T-helper 1 cell (primary cell): ENCODE data around the gene PI4KA.
"Not testable (repeated sequence)": the region's sequence is repeated elsewhere in the genome, so short reads cannot be mapped to it uniquely, and the experiment has no call there.

Source experiments
- DNase-seq, 5 donors: peaks; one replicate each; pipeline ENCODE4 v3.0.0-alpha.2; 2012 to 2020

PI4KA gene

DNA sequence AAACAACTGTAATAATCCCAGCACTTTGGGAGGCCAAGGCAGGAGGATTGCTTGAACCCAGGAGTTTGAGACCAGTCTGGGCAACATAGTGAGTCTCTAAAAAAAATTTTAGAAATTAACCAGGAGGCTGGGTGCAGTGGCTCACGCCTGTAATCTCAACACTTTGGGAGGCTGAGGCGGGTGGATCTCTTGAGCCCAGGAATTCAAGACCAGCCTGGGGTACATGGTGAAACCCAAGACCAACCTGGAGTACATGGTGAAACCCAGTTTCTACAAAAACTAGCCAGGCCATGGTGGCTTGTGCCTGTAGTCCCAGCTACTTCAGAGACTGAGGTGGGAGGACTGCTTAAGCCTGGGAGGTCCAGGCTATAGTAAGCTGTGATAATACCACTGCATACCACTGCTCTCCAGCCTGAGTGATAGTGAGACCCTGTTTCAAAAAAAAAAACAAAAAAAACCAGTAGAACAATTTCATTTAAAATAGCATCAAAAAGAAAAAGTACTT is 11.2 kb downstream of the PI4KA start:
- no peak for DNase-seq

GRCh38 chr22:20844055-20845037 is 14.3 kb downstream of the PI4KA start:
- DNase-seq: no peak

DNA sequence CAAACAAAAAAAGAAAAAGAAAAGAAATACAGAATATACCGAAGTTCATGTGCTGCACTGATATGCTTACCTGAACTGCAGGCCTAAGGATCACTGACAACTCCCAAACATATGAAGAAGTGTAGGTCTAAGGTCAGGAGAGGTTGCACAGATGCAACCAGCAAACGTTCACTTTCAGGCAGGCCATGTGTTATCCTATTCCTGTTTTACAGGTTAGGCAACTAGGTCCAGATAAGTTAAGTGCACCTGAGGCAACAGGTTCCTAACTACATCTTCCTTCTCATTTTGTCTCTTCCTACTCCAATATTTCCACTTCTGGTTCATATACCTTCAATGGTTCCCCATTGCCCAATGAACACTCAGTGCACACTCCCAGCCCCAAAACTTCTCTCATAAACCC is 15.1 kb downstream of the PI4KA start:
- DNase-seq: no peak

DNA sequence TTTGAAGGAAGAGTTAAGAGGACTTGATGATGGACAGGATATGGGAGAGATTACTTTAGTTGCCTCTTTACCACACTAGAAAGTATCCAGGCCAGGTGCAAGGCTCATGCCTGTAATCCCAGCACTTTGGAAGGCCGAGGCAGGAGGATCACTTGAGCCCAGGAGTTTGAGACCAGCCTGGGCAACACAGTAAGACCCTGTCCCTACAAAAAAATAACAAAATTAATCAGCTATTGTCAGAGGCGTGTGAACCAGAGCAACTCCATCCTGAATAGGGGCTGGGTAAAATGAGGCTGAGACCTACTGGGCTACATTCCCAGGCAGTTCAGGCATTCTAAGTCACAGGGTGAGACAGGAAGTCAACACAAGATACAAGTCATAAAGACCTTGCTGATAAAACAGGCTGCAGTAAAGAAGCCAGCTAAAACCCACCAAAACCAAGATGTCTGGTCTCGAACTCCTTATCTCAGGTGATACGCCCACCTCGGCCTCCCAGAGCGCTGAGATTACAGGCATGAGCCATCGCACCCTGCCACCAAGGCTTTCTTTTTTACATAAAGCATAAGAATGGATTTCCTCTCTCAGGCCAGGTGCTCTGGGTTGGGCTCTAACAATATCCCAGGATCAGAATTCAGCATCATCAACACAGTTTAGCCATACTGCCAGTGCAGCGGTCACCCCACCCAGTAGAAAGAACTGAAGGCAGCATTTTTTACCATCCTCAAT is 17.8 kb downstream of the PI4KA start:
- no peak for DNase-seq

- DNase-seq: no peak
Observed at GRCh38 chr22:20839837-20840645, 18.6 kb downstream of the PI4KA start.

GRCh38 chr22:20839354-20839753 is 19.3 kb downstream of the PI4KA start:
- not testable (repeated sequence) for DNase-seq

GRCh38 chr22:20836987-20837823 is 21.4 kb downstream of the PI4KA start:
- no peak for DNase-seq

DNA sequence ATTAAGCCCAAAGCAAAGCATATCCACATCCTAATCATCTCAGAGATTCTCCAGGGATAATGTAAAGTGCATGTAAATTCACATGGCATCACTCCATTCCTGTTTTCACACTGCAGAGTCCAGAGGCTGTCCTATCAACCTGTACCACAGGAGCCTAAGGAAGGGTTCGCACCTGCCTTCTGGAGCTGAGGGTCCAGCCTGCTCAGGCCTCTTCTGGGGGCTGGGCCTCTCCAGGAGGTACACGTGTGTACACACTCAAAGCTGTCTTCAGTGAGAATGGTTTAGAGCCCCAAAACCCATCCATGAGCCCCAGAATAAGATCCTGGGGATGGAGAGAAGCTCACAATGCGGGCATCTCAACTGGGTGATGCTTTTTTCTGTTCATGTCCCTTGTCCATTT is 23.9 kb downstream of the PI4KA start:
- no peak for DNase-seq

DNA sequence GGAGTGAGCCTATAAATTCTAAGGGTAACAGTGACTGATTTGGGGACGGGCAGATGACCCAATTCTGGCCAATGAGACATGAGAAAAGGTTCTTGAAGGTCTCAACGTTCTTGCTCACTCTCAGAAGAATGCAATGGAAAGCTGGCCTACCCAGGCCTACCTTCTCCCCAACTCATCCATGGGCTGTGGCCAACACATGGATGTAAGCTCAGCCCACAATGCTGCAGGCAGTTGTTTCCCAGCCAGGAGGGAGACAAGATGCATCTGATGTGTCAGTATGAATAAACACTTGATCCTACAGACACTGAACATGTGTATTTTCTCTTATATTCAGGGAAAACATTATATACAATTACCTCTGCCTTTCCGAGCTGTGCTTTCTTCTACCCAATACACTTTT is 24.4 kb downstream of the PI4KA start:
- DNase-seq: no peak

DNA sequence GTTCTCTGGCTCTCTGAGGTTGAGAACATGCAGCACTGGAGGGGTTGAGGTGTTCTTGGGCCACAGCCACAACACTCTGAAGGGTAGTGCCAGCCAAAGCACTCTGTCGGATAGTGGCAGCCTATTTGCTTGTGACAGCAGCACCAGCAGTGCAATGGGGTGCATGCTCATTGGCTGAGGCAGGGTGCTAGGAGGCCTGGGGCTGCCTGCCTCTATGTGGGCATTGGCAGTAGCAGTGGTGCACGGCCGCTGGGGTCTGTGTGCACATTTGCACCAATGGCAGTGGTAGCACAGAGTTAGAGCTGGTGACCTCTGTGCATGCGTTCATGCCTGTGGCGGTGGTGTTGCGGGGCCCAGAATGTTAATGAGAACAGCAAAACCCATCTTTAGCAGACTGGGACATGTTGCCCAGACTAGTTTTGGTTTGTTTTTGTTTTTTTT is 25.4 kb downstream of the PI4KA start:
- no peak for DNase-seq

GRCh38 chr22:20829491-20830134 is 29.0 kb downstream of the PI4KA start:
- no peak for DNase-seq

DNA sequence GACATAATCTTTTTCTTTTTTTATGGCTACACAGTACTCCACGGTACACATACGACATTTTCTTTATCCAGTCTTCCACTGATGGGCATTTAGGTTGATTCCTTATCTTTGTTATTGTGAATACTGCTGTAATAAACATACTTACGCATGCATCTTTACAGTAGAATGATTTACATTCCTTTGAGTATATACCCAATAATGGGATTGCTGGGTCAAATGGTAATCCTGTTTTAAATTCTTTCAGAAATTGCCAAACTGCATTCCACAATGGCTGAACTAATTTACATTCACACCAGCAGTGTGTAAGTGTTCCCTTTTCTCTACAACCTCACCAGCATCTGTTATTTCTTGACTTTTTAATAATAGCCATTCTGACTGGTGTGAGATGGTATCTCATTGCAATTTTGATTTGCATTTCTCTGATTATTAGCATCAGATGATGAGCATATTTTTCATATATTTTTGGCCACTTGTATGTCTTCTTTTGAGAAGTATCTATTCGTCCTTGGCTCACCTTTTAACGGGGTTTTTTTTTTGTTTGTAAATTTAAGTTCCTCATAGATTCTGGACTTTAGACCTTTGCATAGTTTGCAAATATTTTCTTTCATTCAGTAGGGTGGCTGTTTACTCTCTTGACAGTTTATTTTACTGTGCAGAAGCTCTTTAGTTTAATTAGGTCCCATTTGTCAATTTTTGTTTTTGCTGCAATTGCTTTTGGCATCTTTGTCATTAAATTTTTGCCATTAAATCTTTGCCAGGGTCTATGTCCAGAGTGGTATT is 32.0 kb downstream of the PI4KA start:
- not testable (repeated sequence) for DNase-seq

DNA sequence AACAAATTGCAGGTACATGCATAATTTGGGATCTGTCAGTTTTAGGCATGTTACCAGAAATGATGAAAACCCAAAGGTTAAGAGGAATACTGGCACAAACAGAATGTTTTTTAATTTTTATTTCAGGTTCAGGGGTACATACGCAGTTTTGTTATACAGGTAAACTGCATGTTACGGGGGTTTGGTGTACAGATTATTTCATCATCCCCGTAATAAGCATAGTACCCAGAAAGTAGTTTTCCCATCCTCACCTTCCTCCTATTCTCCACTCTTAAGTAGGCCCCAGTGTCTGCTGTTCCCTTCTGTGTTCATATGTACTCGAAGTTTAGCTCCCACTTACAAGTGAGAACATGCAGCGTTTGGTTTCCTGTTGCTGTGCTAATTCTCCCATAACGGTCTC is 33.0 kb downstream of the PI4KA start:
- no peak for DNase-seq

- not testable (repeated sequence) for DNase-seq
Observed at GRCh38 chr22:20825216-20825615, 33.4 kb downstream of the PI4KA start.

DNA sequence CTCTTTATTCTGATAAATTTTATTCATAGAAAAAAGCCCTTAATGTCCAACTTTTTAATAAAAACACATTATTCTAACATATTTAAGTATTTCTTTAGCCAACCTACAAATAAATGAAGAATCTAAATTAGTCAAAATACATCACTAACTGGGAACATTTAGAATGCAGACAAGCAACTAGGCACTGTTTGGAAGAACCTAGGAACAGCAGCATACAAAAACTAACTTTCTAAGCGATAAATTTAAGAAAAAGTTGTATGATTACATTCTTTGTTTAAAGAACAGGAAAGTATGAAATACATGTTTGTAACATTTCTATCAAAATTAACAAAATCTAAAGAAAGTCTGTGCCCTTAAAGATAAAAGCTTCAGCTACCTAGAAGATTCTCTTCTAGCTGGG is 35.3 kb downstream of the PI4KA start:
- DNase-seq: no peak

- no peak for DNase-seq
Observed at GRCh38 chr22:20822240-20822639, 36.4 kb downstream of the PI4KA start.

DNA sequence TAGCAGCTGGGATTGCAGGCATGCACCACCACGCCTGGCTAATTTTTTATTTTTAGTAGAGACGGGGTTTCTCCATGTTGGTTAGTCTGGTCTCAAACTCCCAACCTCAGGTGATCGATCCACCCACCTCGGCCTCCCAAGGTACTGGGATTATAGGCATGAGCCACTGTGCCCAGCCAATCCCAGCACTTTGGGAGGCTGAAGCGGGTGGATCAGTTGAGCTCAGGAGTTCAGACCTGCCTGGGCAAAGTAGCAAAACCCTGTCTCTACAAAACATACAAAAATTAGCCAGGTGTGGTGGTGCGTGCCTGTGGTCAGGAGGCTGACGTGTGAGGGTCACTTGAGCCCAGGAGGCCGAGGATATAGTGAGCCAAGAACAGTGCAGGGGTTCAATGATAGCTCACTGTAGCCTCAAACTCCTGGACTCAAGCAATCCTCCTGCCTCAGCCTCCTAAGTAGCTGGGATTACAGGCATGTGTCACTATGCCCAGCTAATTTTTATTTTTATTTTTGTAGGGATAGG is 36.8 kb downstream of the PI4KA start:
- DNase-seq: not testable (repeated sequence)

DNA sequence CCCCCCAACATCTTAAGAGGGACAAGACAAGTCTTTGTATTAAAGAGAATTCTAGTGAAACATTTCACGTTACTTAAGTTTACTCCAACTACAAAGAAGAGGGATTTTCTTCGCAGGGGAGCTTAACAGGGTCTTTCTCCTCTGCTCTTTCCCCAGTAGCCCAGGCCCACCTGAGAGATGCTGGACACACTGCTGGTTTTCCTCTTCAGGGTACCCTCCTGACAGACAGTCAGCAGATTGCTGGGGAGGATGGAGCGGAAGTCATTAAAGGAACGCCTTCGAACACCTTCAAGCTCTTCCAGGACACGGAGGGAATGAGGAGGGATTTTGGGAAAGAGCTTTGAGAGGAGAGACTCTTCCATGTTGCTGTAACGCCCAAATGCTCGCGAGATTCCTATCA is 39.1 kb downstream of the PI4KA start:
- no peak for DNase-seq

- DNase-seq: no peak
Observed at GRCh38 chr22:20818471-20818870, 40.1 kb downstream of the PI4KA start.

- no peak for DNase-seq
Observed at GRCh38 chr22:20816559-20816958, 42.1 kb downstream of the PI4KA start.
